Measurements from ENCODE around the gene ARMC10.

ARMC10 gene

GRCh38 chr7:103115771-103116170 is 40.8 kb downstream of the ARMC10 start:
- TF ChIP-seq REST (IDR thresholded peaks at IDR 0.05; ENCODE audit: insufficient read depth in 1 of 2, low read depth in 2 of 2, low read length in 2 of 2) (no peak), POLR2AphosphoS5 (IDR thresholded peaks at IDR 0.05; ENCODE audit: low read depth, low read length) (no peak), FOXP2 (optimal IDR thresholded peaks at IDR 0.05; ENCODE audit: borderline replicate concordance, extremely low read depth, extremely low read length, insufficient read depth) (no peak), SIN3A (IDR thresholded peaks at IDR 0.05; ENCODE audit: borderline replicate concordance, insufficient read depth, low read length) (no peak), TAF1 (IDR thresholded peaks at IDR 0.05; ENCODE audit: borderline replicate concordance, insufficient read depth, low read length) (no peak)

- no peak for TF ChIP-seq REST (IDR thresholded peaks at IDR 0.05; ENCODE audit: insufficient read depth in 1 of 2, low read depth in 2 of 2, low read length in 2 of 2)
- no peak for TF ChIP-seq SIN3A (IDR thresholded peaks at IDR 0.05; ENCODE audit: borderline replicate concordance, insufficient read depth, low read length)
- no peak for TF ChIP-seq FOXP2 (optimal IDR thresholded peaks at IDR 0.05; ENCODE audit: borderline replicate concordance, extremely low read depth, extremely low read length, insufficient read depth)
- no peak for TF ChIP-seq TAF1 (IDR thresholded peaks at IDR 0.05; ENCODE audit: borderline replicate concordance, insufficient read depth, low read length)
- TF ChIP-seq POLR2AphosphoS5 (IDR thresholded peaks at IDR 0.05; ENCODE audit: low read depth, low read length) = no peak
Observed at GRCh38 chr7:103116511-103116910, 41.6 kb downstream of the ARMC10 start.

GRCh38 chr7:103116991-103117390 is 42.1 kb downstream of the ARMC10 start:
- TF ChIP-seq SIN3A (IDR thresholded peaks at IDR 0.05; ENCODE audit: borderline replicate concordance, insufficient read depth, low read length) = no peak
- no peak for TF ChIP-seq TAF1 (IDR thresholded peaks at IDR 0.05; ENCODE audit: borderline replicate concordance, insufficient read depth, low read length)
- no peak for TF ChIP-seq POLR2AphosphoS5 (IDR thresholded peaks at IDR 0.05; ENCODE audit: low read depth, low read length)
- TF ChIP-seq FOXP2 (optimal IDR thresholded peaks at IDR 0.05; ENCODE audit: borderline replicate concordance, extremely low read depth, extremely low read length, insufficient read depth) = no peak
- no peak for TF ChIP-seq REST (IDR thresholded peaks at IDR 0.05; ENCODE audit: insufficient read depth in 1 of 2, low read depth in 2 of 2, low read length in 2 of 2)

GRCh38 chr7:103117465-103117864 is 42.5 kb downstream of the ARMC10 start:
- TF ChIP-seq TAF1 (IDR thresholded peaks at IDR 0.05; ENCODE audit: borderline replicate concordance, insufficient read depth, low read length) (no peak), SIN3A (IDR thresholded peaks at IDR 0.05; ENCODE audit: borderline replicate concordance, insufficient read depth, low read length) (no peak), POLR2AphosphoS5 (IDR thresholded peaks at IDR 0.05; ENCODE audit: low read depth, low read length) (no peak), REST (IDR thresholded peaks at IDR 0.05; ENCODE audit: insufficient read depth in 1 of 2, low read depth in 2 of 2, low read length in 2 of 2) (no peak)

GRCh38 chr7:103119791-103120291 is 44.9 kb downstream of the ARMC10 start:
- no peak for TF ChIP-seq POLR2AphosphoS5 (IDR thresholded peaks at IDR 0.05; ENCODE audit: low read depth, low read length)
- no peak for TF ChIP-seq SIN3A (IDR thresholded peaks at IDR 0.05; ENCODE audit: borderline replicate concordance, insufficient read depth, low read length)
- TF ChIP-seq FOXP2 (optimal IDR thresholded peaks at IDR 0.05; ENCODE audit: borderline replicate concordance, extremely low read depth, extremely low read length, insufficient read depth) = no peak
- no peak for TF ChIP-seq TAF1 (IDR thresholded peaks at IDR 0.05; ENCODE audit: borderline replicate concordance, insufficient read depth, low read length)
- TF ChIP-seq REST (IDR thresholded peaks at IDR 0.05; ENCODE audit: insufficient read depth in 1 of 2, low read depth in 2 of 2, low read length in 2 of 2) = no peak
